Measurements from ENCODE around the gene GHR. TPM values are rescaled to one million over a fixed set of nuclear protein-coding genes. Genes with fewer than 3 reads are reported as not detected.

The GHR gene
- total RNA-seq, 1 experiment from 2014 or later: 0.05 TPM

DNA sequence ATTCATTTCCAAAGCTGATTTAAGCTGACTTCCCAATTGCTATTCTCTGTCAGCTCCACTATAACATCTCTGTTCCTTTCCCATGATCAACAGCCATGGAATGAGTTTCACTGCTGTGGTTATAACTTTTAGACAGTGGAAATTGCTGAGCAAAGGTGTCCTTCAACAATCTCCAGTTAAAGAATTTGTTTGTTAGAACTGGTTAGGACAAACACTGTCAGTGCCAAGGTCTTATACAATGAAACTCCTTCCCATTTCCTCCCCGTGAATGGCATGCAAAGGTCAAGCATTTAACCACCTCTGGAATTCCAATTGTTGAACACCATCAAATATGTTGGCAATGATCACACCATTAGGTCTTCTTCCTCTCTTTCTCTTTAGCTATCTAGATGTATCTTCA is 45.7 kb upstream of the GHR start:
- no TSS peak for BruUV-seq (replicated peaks)

DNA sequence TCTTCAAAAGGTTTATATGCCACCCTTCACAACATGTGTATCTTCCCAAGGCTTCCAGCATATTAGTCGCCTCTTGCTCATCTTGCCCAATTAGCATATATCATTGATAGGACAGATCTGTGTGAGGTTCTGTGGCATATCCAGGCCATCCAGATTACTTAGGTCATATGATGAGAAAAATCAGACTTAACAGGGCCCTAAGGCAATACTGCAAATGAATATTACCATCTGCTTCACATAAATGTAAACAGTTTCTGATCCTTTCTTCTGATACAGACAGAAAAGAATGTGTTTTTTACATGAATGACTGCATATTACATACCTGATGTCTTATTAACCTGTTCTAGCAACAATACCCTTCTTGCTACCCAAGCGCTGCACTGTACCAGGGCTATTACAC is 41.3 kb upstream of the GHR start:
- Histone ChIP-seq H3K9me3 (ENCODE audit: control insufficient read depth, insufficient read depth, low read depth, low read length) (no peaks in the 10 kb centered on the region), H3K27me3 (ENCODE audit: control insufficient read depth, insufficient read depth, low read length) (no peaks in the 10 kb centered on the region), H3K36me3 (ENCODE audit: control insufficient read depth, insufficient read depth, low read length) (no peaks in the 10 kb centered on the region), H3K4me1 (ENCODE audit: control insufficient read depth, insufficient read depth, low read length) (no peaks in the 10 kb centered on the region), H3K27ac (ENCODE audit: low read length) (no peak overlapping the region), H3K4me3 (ENCODE audit: low read depth in 2 of 2, low read length in 2 of 2) (no peak overlapping the region)
- intact Hi-C loops (cut with micrococcal nuclease; ENCODE audit: unreplicated experiment): no loop called here
- CTCF ChIA-PET: no interaction called here
- no peak for TF ChIP-seq SIN3A (IDR thresholded peaks at IDR 0.05; ENCODE audit: borderline replicate concordance, insufficient read depth, low read depth, low read length)
- TF ChIP-seq, protein P1, sequence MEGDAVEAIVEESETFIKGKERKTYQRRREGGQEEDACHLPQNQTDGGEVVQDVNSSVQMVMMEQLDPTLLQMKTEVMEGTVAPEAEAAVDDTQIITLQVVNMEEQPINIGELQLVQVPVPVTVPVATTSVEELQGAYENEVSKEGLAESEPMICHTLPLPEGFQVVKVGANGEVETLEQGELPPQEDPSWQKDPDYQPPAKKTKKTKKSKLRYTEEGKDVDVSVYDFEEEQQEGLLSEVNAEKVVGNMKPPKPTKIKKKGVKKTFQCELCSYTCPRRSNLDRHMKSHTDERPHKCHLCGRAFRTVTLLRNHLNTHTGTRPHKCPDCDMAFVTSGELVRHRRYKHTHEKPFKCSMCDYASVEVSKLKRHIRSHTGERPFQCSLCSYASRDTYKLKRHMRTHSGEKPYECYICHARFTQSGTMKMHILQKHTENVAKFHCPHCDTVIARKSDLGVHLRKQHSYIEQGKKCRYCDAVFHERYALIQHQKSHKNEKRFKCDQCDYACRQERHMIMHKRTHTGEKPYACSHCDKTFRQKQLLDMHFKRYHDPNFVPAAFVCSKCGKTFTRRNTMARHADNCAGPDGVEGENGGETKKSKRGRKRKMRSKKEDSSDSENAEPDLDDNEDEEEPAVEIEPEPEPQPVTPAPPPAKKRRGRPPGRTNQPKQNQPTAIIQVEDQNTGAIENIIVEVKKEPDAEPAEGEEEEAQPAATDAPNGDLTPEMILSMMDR (IDR thresholded peaks at IDR 0.05): no peak
- TF ChIP-seq TCF7L2 (IDR thresholded peaks at IDR 0.05; ENCODE audit: low read depth, low read length): no peak
- TF ChIP-seq POLR2AphosphoS5 (IDR thresholded peaks at IDR 0.05; ENCODE audit: low read depth, low read length): no peak
- TF ChIP-seq, protein P2, sequence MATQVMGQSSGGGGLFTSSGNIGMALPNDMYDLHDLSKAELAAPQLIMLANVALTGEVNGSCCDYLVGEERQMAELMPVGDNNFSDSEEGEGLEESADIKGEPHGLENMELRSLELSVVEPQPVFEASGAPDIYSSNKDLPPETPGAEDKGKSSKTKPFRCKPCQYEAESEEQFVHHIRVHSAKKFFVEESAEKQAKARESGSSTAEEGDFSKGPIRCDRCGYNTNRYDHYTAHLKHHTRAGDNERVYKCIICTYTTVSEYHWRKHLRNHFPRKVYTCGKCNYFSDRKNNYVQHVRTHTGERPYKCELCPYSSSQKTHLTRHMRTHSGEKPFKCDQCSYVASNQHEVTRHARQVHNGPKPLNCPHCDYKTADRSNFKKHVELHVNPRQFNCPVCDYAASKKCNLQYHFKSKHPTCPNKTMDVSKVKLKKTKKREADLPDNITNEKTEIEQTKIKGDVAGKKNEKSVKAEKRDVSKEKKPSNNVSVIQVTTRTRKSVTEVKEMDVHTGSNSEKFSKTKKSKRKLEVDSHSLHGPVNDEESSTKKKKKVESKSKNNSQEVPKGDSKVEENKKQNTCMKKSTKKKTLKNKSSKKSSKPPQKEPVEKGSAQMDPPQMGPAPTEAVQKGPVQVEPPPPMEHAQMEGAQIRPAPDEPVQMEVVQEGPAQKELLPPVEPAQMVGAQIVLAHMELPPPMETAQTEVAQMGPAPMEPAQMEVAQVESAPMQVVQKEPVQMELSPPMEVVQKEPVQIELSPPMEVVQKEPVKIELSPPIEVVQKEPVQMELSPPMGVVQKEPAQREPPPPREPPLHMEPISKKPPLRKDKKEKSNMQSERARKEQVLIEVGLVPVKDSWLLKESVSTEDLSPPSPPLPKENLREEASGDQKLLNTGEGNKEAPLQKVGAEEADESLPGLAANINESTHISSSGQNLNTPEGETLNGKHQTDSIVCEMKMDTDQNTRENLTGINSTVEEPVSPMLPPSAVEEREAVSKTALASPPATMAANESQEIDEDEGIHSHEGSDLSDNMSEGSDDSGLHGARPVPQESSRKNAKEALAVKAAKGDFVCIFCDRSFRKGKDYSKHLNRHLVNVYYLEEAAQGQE (IDR thresholded peaks at IDR 0.05; ENCODE audit: insufficient read depth in 1 of 2, low read depth in 2 of 2, low read length in 1 of 2): no peak
- no peak for DNase-seq (ENCODE audit: low read depth, low spot score)
- in situ Hi-C loops (cut with HindIII; ENCODE audit: low pct_unique_long_range_greater_than_20kb, low sequenced_read_pairs): no loop called here
- no TSS peak for BruUV-seq (replicated peaks)
- no peak for ATAC-seq
- POLR2A ChIA-PET: no interaction called here

More for the DNA sequence above, 45.7 kb upstream of the GHR start:
- H3K4me3 ChIP-seq (ENCODE audit: low read depth in 2 of 2, low read length in 2 of 2): no peak overlapping the region
- intact Hi-C loops (cut with micrococcal nuclease; ENCODE audit: unreplicated experiment): no loop called here
- H3K27ac ChIP-seq (ENCODE audit: low read length): no peak overlapping the region
- no peak for ATAC-seq
- no peaks in the 10 kb centered on the region for H3K9me3 ChIP-seq (ENCODE audit: control insufficient read depth, insufficient read depth, low read depth, low read length)
- ChIA-PET CTCF (no interaction called here), POLR2A (no interaction called here)
- no peaks in the 10 kb centered on the region for H3K36me3 ChIP-seq (ENCODE audit: control insufficient read depth, insufficient read depth, low read length)
- no peaks in the 10 kb centered on the region for H3K27me3 ChIP-seq (ENCODE audit: control insufficient read depth, insufficient read depth, low read length)
- TF ChIP-seq POLR2AphosphoS5 (IDR thresholded peaks at IDR 0.05; ENCODE audit: low read depth, low read length): no peak
- in situ Hi-C loops (cut with HindIII; ENCODE audit: low pct_unique_long_range_greater_than_20kb, low sequenced_read_pairs): no loop called here
- no peak for DNase-seq (ENCODE audit: low read depth, low spot score)
- no peaks in the 10 kb centered on the region for H3K4me1 ChIP-seq (ENCODE audit: control insufficient read depth, insufficient read depth, low read length)

DNA sequence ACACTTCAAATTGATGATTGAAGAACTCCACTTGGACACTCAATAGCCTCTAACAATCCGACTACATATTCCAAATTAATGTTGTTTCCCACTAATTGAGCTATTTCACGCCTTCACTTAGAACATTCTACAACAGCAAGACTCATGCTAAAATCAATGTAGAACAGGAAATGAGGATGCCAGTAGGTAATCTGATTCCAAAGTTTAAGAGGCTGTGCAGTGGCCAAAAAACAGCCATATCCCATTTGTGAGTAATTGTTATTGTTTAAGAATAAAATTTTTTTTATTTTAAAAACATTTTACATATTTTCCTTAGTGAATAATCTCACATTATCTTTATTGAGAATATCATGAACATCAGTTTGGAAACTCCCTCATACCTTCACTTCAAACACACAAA is 35.7 kb upstream of the GHR start:
- TF ChIP-seq, protein P2 (IDR thresholded peaks at IDR 0.05; ENCODE audit: insufficient read depth in 1 of 2, low read depth in 2 of 2, low read length in 1 of 2): no peak
- ChIA-PET POLR2A (no interaction called here), CTCF (interaction anchor here (0.7 kb wide), 1 partner anchor 292 kb away, joined by 3 read pairs; no protein-coding TSS in a partner anchor)
- no peaks in the 10 kb centered on the region for H3K4me1 ChIP-seq (ENCODE audit: control insufficient read depth, insufficient read depth, low read length)
- H3K27me3 ChIP-seq (ENCODE audit: control insufficient read depth, insufficient read depth, low read length): no peaks in the 10 kb centered on the region
- intact Hi-C loops (cut with micrococcal nuclease; ENCODE audit: unreplicated experiment): no loop called here
- H3K9me3 ChIP-seq (ENCODE audit: control insufficient read depth, insufficient read depth, low read depth, low read length): no peaks in the 10 kb centered on the region
- no peak for DNase-seq (ENCODE audit: low read depth, low spot score)
- ATAC-seq: no peak
- in situ Hi-C loops (cut with HindIII; ENCODE audit: low pct_unique_long_range_greater_than_20kb, low sequenced_read_pairs): no loop called here
- H3K36me3 ChIP-seq (ENCODE audit: control insufficient read depth, insufficient read depth, low read length): no peaks in the 10 kb centered on the region
- BruUV-seq (replicated peaks): no TSS peak
- H3K27ac ChIP-seq (ENCODE audit: low read length): no peak overlapping the region
- no peak overlapping the region for H3K4me3 ChIP-seq (ENCODE audit: low read depth in 2 of 2, low read length in 2 of 2)

Data from Panc1 (cell line).